Omental fat pad (tissue), 4 donors: ENCODE measurements around the gene LRP1. TPM values are rescaled to one million over a fixed set of nuclear protein-coding genes. Genes with fewer than 3 reads are reported as not detected.

Source experiments
- ATAC-seq: fragments of 150-250 bp; one replicate; pipeline ENCODE4 v1.9.1; 2016; ENCODE audit warnings: mild to moderate bottlenecking, moderate library complexity; ENCODE audit not compliant: low FRiP score
- DNase-seq: peaks from one replicate; pipeline ENCODE4 v3.0.0-alpha.2; 2019; ENCODE audit warnings: low spot score
- CTCF ChIP-seq, 3 donors: fragments of 450-650 bp; IDR thresholded peaks; one replicate each; pipeline ENCODE4 v1.5.1; 2016 to 2017; ENCODE audit warnings: antibody characterized with exemption in 3 of 3, mild to moderate bottlenecking in 3 of 3, moderate library complexity in 2 of 3
- total RNA-seq, 4 donors: library from RNA; depleted of rRNA; stranded (reverse); fragments of >200 nt; gene quantifications; one replicate each; pipeline ENCODE4 v1.1.0, GENCODE V29; 2016

Gene LRP1
- total RNA-seq, 4 donors from 2014 or later, result 312 to 592 (median 571) TPM

DNA sequence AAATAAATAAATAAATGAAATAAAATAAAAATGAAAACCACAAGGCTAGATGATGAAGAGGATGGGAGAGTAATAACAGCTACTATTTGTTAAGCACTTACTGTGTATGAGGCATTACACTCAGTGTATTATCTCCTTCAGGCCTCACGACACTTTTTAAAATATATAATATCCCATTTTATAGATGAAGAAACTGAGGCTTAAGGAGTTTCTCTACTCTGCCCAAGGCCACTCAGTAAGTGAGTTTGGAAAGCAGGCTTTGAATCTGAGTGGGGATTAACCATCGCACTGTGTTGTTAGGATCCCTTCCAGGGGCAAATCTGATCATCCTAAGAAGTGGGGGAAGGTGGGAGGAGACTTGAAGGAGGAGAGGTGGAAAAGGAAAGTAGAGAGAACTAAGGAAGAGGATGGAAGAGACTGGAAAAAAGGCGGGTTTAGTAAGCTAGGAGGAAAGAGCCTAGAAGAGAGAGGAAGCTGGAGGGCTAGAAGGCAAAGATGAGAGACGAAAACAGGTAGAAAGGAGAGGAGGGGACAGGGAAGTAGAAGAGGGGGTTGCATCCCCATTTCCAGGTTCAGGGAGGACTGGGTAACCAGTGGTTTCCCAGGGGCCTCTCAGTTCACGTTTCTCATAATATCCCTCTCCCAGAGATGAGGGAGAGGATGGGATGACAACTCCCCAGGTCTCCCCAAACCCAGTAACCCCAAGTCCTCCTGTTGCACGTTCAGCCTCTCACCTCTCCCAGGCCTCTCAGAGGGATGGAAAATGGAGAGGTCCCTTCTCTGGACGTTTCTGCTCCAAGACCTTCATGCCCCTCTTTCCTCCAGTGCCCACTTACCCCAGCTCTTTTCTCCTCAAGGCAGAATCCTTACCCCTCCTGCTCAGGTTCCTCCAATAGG is 18.8 kb upstream of the LRP1 start:
- DNase-seq (no peak), ATAC-seq (no peak)
- TF ChIP-seq CTCF (IDR thresholded peaks at IDR 0.05), result no peak

DNA sequence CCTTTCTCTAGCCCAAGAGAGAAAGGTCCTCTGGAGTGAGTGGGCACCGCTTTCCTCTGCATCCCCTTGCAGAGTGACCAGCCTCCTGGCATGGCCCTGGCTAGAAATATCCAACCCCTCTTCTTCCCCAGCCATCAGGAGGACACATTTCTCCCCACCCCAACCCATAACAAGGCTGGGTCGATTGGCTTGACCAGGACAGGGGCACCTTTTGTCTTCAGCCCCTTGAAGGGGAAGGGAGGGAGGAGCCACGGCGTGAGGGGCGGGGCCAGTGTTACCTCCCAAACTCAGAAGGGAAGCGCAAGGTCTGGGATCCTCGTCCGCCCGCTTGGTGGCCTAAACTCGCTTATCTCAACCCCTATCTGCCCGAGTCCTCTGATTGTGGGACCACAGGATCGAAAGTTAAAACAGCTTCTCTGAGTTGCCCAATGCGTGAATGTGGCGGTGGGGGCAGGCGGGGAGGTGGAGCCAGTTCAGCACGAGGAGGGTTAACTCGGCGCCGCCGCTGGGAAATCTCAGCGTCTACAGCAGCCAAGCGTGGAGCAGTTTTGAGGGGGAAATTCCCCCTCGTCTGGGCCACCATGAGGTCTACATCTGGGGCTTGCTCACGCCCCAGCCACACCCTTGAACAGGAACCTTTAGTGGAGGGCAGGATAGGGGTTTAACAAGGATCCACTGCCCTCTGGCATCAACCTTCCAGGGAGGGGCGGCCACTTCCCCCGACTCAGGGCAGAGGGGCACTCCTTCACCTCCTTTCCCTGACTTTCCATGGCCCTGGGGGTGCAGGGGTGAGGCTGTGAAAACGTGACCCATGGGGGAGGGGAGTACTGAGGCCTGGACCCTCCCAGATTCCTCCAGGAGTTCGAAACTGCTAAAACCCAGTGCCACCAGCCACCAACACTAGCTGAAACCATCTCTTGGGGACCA is 17.9 kb upstream of the LRP1 start:
- no peak for DNase-seq
- peak; percentile 24 for ATAC-seq

DNA sequence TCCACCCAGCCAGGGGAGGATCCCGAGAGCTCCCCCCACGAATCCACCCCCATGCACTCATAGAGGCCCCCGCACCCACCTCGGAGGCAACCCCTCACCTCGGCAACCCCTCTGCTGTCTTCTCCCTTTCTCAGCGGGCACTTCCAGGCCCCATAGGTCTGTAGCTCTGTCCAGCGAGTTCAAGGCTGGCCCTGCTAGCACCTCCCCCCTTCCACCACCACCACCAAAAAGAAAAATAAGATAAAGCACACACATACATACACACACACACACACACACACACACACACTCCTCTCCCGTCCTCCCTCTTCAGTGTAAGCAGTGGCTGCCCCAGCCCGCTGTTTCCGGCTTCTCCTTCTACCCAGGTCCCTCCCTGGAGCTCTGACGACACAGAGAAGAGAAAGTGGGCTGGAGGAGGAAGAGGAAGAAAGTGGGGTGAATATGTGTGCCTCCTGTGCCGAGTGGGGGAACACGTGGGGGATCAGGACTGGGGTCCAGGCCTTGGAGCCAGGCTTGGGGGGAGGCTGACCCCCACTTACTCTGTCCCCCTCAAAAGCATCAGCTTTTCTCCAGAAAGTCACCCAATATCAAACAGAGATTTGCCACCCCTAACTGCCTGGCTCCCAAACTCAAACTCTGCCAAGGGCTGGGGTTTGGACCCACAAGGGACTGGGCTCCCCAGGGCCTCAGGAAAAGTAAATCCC is 17.1 kb upstream of the LRP1 start, which contains the start of gene STAT6:
TSS of gene STAT6 (minus strand) at position 332 of the 704 bp plus-strand sequence. CDS start 3,084 bp downstream, outside the sequence.
- DNase-seq (peak; percentile 62), ATAC-seq (peak; percentile 50)
- TF ChIP-seq CTCF (IDR thresholded peaks at IDR 0.05), result no peak

More for the DNA sequence above, 17.9 kb upstream of the LRP1 start:
- no peak for TF ChIP-seq CTCF (IDR thresholded peaks at IDR 0.05)

DNA sequence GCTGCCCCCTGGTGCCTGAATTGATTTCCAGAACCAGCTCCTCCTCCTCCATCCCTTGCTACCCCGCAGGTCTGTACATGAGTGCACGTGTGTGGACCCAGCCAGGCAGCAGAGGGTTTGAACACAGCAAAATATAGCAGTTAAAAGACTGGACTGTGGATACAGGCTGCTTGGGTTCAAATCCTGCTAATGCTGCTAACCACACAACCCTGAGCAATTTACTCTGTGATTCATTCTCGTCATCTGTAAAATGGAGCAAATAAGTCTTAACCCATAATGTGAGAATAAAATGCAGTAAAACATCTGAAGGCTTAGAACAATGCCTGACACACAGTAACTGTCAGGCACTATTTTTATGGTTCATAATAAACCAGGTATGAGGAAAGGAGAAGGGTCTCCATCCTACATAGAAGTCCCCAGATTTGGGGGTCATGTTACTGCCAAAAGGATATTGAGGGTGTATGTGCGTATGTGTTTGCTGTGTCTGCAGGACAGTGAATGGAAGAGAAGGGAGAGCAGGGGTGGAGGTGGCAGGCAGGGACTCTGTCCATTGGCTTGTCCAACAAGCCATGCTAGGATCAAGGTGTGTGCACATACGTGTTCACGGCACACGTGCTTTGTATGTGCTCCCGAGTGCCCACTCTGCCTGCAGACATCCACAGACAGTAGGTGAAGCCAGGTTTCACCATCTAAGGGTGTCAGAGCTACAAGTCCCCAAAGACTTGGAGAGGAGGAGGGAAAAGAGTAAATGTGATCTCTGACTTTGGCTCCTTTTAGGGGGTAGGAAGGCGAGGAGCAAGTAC is 15.6 kb upstream of the LRP1 start:
- TF ChIP-seq CTCF (IDR thresholded peaks at IDR 0.05), result no peak
- DNase-seq (no peak), ATAC-seq (no peak)

DNA sequence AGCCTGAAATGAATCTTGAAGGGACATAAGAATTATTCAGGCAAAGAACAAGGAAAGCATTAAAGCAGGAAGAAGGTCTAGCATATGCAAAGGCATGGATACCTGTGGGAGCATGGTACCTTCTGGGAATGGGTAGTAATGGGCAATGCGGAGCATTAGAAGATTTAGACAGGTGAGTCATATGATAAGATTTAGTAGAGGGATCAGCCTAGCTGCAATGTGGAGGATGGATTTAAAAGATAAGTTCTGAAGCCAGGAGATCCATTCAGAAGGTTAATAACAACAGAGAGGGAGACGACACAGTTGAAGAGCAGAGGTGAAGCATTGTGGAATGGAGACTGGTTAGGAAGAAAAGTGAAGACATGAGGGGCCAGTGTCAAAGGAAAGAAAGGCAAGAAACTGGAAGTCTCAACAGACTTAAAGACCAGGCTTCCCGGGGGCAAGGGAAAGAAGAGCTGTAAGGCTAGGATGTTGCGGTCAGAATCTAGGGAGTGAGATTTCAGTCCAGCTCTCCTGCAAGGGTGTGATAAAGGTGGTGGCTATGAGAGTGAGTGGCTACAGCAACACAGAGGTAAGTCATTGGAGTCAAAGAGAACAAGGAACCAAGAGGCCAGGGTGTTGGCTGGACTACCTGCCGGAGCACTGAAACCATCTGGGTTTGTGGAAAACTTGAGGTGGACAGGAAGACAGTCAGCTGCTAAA is 11.6 kb upstream of the LRP1 start:
- DNase-seq (no peak), ATAC-seq (no peak)
- no peak for TF ChIP-seq CTCF (IDR thresholded peaks at IDR 0.05)
